Esophagus squamous epithelium (tissue), 5 donors: ENCODE data around the gene LCAT. TPM values are rescaled to one million over a fixed set of nuclear protein-coding genes. Genes with fewer than 3 reads are reported as not detected.

Experiments
- DNase-seq: peaks from one replicate; lab custom pipeline; 2025; lab: John Stamatoyannopoulos, UW
- H3K27ac ChIP-seq, 4 donors: fragments of 200-600 bp; sonication (generic); one replicate each; pipeline ENCODE4 v1.5.1; 2016 to 2019; ENCODE audit warnings: mild to moderate bottlenecking in 1 of 4
- H3K27me3 ChIP-seq, 4 donors: fragments of 200-600 bp; sonication (generic); 1 replicate in 3 of 4; 2 replicates in 1 of 4; pipeline versions ENCODE4 v1.5.1 to v1.6.0; 2017 to 2021; ENCODE audit warnings: antibody characterized with exemption in 1 of 4
- H3K36me3 ChIP-seq, 3 donors: fragments of 200-600 bp; sonication (generic); one replicate each; pipeline ENCODE4 v1.5.1; 2016 to 2019
- H3K4me1 ChIP-seq, 3 donors: fragments of 200-600 bp; sonication (generic); one replicate each; pipeline ENCODE4 v1.5.1; 2017 to 2019
- H3K4me3 ChIP-seq, 4 donors: fragments of 200-600 bp; sonication (generic); 1 replicate in 3 of 4; 2 replicates in 1 of 4; pipeline ENCODE4 v1.5.1; 2016 to 2019; ENCODE audit warnings: mild to moderate bottlenecking in 2 of 4, moderate library complexity in 1 of 4
- H3K9me3 ChIP-seq, 3 donors: fragments of 200-600 bp; sonication (generic); one replicate each; pipeline ENCODE4 v1.5.1; 2016 to 2019
- POLR2A ChIP-seq, 4 donors: fragments of 450-650 bp; IDR thresholded peaks; one replicate each; pipeline ENCODE4 v1.6.1; 2017; ENCODE audit warnings: antibody characterized with exemption in 4 of 4, mild to moderate bottlenecking in 4 of 4, moderate library complexity in 3 of 4
- WGBS, 2 donors: methylation state at CpG; one replicate each; pipeline ENCODE4 v1.1.5; 2018; 5-methylcytosine and 5-hydroxymethylcytosine counted together
- intact Hi-C: fragments of 100-400 bp; cut with DNase I; formaldehyde crosslinking; loops from one replicate; pipeline ENCODE4 v1.15.0; 2022
- total RNA-seq, 4 donors: library from RNA; depleted of rRNA; stranded (reverse); fragments of >200 nt; gene quantifications; one replicate each; pipeline ENCODE4 v1.1.0, GENCODE V29; 2016
- TF ChIP-seq, protein P1 (sequence below), 6 experiments: fragments of 450-650 bp in 4 of 6; fragments of 200-600 bp in 2 of 6; sonication (generic) in 2 of 6; IDR thresholded peaks; one replicate each; pipeline ENCODE4 v1.5.1; 2016 to 2019; ENCODE audit warnings: antibody characterized with exemption in 6 of 6, mild to moderate bottlenecking in 4 of 6, moderate library complexity in 4 of 6
- donor health status: DM: yes; HTN: yes; CAD: no.

Gene LCAT
- total RNA-seq, 4 donors from 2014 or later, result 1.2 to 12.4 (median 3.8) TPM

DNA sequence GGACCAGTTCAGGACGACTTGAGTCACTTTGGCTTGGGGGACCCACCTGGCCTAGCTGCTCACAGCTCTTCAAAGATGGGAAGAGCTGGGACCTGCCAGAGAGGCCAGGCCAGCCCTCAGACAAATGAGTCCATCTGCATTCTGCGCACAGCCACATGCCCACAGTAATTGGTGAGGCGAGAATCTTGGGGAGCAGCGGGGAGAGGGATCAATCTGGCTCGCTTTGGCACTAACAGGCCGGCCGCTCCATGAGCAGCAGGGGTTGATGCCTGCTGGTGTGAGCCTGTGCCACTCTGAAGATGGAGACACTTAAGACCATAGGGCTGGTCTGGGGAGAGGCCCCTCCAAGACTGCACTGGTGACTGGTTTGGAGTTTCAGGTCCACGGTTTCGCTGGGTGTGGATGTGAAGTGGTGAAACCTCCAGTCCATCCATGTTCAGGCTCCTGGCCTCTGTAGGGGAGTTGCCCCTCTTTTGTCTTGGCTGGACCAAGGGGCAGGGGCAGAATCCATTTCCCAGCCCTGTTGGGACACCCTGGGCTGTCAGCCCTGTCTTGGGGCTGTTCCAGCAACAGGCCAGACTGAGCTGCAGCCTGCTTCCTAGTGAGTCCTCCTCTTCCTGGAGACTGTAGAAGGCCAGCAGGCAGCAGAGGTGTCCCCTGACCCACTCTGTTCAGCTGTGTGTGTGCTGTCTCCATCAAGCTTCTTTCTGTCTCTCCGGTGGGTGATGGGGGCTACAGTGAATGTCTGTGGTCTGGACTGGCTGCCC lies 19.6 kb downstream of the LCAT start:
- 44 to 80% methylated on average over 1 to 2 of the region's 10 CpGs for WGBS, 2 donors
- DNase-seq, result no peak
- no peak for TF ChIP-seq POLR2A (IDR thresholded peaks at IDR 0.05)
- TF ChIP-seq, protein P1, sequence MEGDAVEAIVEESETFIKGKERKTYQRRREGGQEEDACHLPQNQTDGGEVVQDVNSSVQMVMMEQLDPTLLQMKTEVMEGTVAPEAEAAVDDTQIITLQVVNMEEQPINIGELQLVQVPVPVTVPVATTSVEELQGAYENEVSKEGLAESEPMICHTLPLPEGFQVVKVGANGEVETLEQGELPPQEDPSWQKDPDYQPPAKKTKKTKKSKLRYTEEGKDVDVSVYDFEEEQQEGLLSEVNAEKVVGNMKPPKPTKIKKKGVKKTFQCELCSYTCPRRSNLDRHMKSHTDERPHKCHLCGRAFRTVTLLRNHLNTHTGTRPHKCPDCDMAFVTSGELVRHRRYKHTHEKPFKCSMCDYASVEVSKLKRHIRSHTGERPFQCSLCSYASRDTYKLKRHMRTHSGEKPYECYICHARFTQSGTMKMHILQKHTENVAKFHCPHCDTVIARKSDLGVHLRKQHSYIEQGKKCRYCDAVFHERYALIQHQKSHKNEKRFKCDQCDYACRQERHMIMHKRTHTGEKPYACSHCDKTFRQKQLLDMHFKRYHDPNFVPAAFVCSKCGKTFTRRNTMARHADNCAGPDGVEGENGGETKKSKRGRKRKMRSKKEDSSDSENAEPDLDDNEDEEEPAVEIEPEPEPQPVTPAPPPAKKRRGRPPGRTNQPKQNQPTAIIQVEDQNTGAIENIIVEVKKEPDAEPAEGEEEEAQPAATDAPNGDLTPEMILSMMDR (IDR thresholded peaks at IDR 0.05), result no peak
- Histone ChIP-seq H3K4me3 (no peak overlapping the region), H3K27me3 (no peaks in the 10 kb centered on the region), H3K4me1 (peaks cover 9 to 70% (median 16%) of the 10 kb centered on the region in 3 donors), H3K36me3 (peaks cover 0 to 49% (median 15%) of the 10 kb centered on the region in 3 donors), H3K27ac (no peak overlapping the region), H3K9me3 (no peaks in the 10 kb centered on the region)
- intact Hi-C loops, result loop anchor here (5.0 kb wide), 1 partner anchor 42 kb away; the partner anchor contains the start of gene NRN1L

DNA sequence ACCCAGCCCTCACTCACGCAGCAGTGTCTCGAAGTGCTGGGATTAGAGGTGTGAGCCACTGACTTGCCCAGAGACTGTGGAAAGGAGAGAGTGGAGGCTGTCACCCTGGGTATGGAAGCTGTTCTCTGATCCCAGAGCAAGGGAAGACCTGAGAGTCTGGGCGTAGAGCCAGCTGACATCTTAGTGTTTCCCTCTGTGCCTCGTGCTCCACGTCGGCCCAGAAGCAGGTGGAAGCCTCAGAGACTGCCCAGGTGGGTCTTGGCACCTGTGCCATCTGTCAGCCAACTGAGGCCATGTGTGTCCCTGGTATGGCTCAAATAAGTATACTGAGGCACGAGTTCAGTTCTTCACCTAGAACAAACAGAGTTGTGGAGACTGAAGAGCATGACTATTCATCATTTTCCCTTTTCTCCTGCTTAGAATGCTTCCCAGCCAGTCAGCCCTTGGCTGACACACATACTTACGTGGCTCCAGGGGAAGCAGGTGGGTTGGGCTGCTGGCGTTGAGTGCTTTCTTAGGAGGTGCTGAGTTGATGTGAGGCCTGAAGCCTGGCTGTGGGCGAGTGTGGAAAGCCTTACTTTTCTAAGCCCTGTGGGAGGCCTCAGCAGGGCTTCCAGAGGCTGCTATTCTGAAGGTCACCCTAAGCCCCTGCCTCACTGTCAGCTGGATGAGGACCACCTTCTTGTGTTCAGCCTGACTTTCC lies 20.4 kb downstream of the LCAT start:
- Histone ChIP-seq H3K27me3 (no peaks in the 10 kb centered on the region), H3K9me3 (no peaks in the 10 kb centered on the region), H3K4me3 (no peak overlapping the region), H3K27ac (peak overlapping the region in 2 of 4 donors; percentile 6 to 32), H3K4me1 (peaks cover 9 to 75% (median 16%) of the 10 kb centered on the region in 3 donors), H3K36me3 (peaks cover 0 to 49% (median 13%) of the 10 kb centered on the region in 3 donors)
- DNase-seq, result no peak
- 46 to 70% methylated on average over 2 to 8 of the region's 10 CpGs for WGBS, 2 donors
- TF ChIP-seq, protein P1 (IDR thresholded peaks at IDR 0.05), result no peak
- intact Hi-C loops, result loop anchor here (5.0 kb wide), 1 partner anchor 41 kb away; the partner anchor contains the start of gene NRN1L

DNA sequence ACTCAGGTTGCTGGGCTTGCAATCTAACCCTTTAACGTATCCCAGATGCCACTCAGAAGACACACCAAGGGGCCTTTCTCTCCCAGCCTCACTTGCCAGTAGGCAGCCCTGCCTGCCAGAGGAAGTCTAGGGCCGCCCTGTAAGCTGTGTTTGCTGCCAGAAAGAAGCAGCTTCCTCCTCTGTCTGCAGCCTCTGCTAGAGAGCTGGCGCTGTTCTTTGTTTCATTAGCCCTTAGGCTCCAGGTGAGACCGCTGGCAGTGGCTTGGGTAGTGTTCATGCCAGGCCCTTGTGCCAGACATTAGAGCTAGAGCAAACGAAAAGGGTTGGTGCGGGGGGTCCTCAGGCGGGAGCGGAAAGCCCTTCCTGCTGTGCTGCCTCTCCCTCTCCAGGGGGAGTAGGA lies 21.2 kb downstream of the LCAT start:
- TF ChIP-seq POLR2A (IDR thresholded peaks at IDR 0.05), result no peak
- TF ChIP-seq, protein P1 (IDR thresholded peaks at IDR 0.05), result peak in 2 of 6 experiments; percentile 14 to 19
- no peaks in the 10 kb centered on the region for H3K9me3 ChIP-seq
- DNase-seq, result no peak
- H3K27me3 ChIP-seq, result no peaks in the 10 kb centered on the region
- intact Hi-C loops, result loop anchor here (5.0 kb wide), 1 partner anchor 40 kb away; the partner anchor contains the start of gene NRN1L
- H3K36me3 ChIP-seq, result peaks cover 0 to 49% (median 5%) of the 10 kb centered on the region in 3 donors
- WGBS, 2 donors, result 30 to 61% methylated on average over 2 to 3 of the region's 8 CpGs
- H3K4me1 ChIP-seq, result peaks cover 9 to 78% (median 17%) of the 10 kb centered on the region in 3 donors
- H3K4me3 ChIP-seq, result no peak overlapping the region
- H3K27ac ChIP-seq, result peak overlapping the region in 2 of 4 donors; percentile 6 to 32

DNA sequence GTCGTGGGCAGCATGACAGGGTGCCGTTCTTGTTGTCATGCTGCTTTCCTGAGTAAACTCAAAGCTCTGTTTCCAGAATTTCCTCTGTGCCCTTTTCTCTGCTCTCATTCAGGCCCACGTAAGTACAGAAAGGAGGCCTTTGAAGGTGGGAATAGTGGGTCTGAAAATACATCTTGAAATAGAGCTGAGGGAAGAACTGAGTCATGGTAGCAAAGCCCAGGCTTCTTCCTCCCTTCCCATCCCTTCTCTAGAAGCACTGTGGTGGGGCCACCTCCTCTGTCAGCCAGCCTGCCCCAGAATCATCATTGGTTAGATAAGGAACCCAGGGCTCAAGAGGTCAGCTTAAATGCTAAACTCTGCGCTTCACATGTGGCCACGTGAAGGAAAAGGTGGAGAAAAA lies 21.7 kb downstream of the LCAT start:
- TF ChIP-seq, protein P1 (IDR thresholded peaks at IDR 0.05), result no peak
- TF ChIP-seq POLR2A (IDR thresholded peaks at IDR 0.05), result no peak
- H3K27me3 ChIP-seq, result no peaks in the 10 kb centered on the region
- 50 to 64% methylated on average over 3 to 5 of the region's 5 CpGs for WGBS, 2 donors
- intact Hi-C loops, result loop anchor here (5.0 kb wide), 1 partner anchor 40 kb away; the partner anchor contains the start of gene NRN1L
- DNase-seq, result no peak
- peaks cover 0 to 49% (median under 1%) of the 10 kb centered on the region in 3 donors for H3K36me3 ChIP-seq
- H3K4me1 ChIP-seq, result peaks cover 9 to 84% (median 21%) of the 10 kb centered on the region in 3 donors
- no peaks in the 10 kb centered on the region for H3K9me3 ChIP-seq
- no peak overlapping the region for H3K4me3 ChIP-seq
- H3K27ac ChIP-seq, result peak overlapping the region in 1 of 4 donors; percentile 32
